ENCODE results near the gene TET1. TPM values are rescaled to one million over a fixed set of nuclear protein-coding genes. Genes with fewer than 3 reads are reported as not detected.

TET1 gene
- total RNA-seq, 1 experiment from 2014 or later, result 53.4 TPM

GRCh38 chr10:68697106-68697505 lies 137.0 kb downstream of the TET1 start:
- peaks cover 0 to 2% (median 0%) of the 10 kb centered on the region in 3 experiments; a peak in 1 of 7 replicates for H3K36me3 Mint-ChIP-seq (ENCODE audit: insufficient read depth in 1 of 3, low read depth in 3 of 3)
- Histone ChIP-seq H2BK12ac (ENCODE audit: insufficient read length, low read depth, low read length) (no peak overlapping the region), H3K9ac (ENCODE audit: extremely low read depth, insufficient read length, low read length) (no peak overlapping the region), H3K4me2 (ENCODE audit: insufficient read depth, insufficient read length, low read length) (no peak overlapping the region), H4K20me1 (ENCODE audit: control insufficient read depth, insufficient read depth, insufficient read length) (no peaks in the 10 kb centered on the region), H3K27ac (ENCODE audit: insufficient read length, low read depth, low read length) (no peak overlapping the region), H3K56ac (ENCODE audit: insufficient read length, low read depth, low read length) (no peak overlapping the region), H2AK5ac (ENCODE audit: insufficient read length, low read length) (no peak overlapping the region), H3T11ph (ENCODE audit: low read length) (no peak overlapping the region), H2BK120ac (ENCODE audit: low read depth, low read length, poor library complexity, severe bottlenecking) (no peak overlapping the region), H3K23ac (ENCODE audit: insufficient read length, low read depth, low read length) (no peak overlapping the region), H2BK20ac (ENCODE audit: low read depth, low read length, poor library complexity, severe bottlenecking) (no peak overlapping the region), H3K4ac (ENCODE audit: low read depth, low read length) (no peak overlapping the region), H3K14ac (ENCODE audit: insufficient read depth, low read length) (no peak overlapping the region), H3K23me2 (ENCODE audit: insufficient read length, low read depth, low read length, poor library complexity, severe bottlenecking) (no peaks in the 10 kb centered on the region), H2BK5ac (ENCODE audit: insufficient read length, low read length) (no peak overlapping the region), H3K9me3 (ENCODE audit: control insufficient read depth, low read depth, low read length) (no peaks in the 10 kb centered on the region), H3K79me1 (ENCODE audit: insufficient read depth, low read depth, low read length, poor library complexity, severe bottlenecking) (no peaks in the 10 kb centered on the region), H2AFZ (ENCODE audit: low read length) (no peak overlapping the region), H3K4me1 (ENCODE audit: insufficient read depth, low read length) (no peaks in the 10 kb centered on the region), H4K5ac (ENCODE audit: insufficient read length, low read depth, low read length) (no peak overlapping the region), H2BK15ac (ENCODE audit: low read depth, low read length) (no peak overlapping the region), H4K8ac (replicated peaks; ENCODE audit: insufficient read length, low read depth, low read length) (no peak overlapping the region), H3K27me3 (ENCODE audit: insufficient read depth, low read length) (no peaks in the 10 kb centered on the region), H4K91ac (ENCODE audit: insufficient read length, low read depth, low read length) (no peak overlapping the region), H3K18ac (ENCODE audit: insufficient read length, low read depth, low read length) (no peak overlapping the region), H3K79me2 (ENCODE audit: insufficient read depth, low read length) (no peaks in the 10 kb centered on the region)
- WGBS (ENCODE audit: extremely low coverage, insufficient read length, low lambda C conversion rate), result no CpG with 5 or more reads among the region's 1 CpG
- TF ChIP-seq, protein P1, sequence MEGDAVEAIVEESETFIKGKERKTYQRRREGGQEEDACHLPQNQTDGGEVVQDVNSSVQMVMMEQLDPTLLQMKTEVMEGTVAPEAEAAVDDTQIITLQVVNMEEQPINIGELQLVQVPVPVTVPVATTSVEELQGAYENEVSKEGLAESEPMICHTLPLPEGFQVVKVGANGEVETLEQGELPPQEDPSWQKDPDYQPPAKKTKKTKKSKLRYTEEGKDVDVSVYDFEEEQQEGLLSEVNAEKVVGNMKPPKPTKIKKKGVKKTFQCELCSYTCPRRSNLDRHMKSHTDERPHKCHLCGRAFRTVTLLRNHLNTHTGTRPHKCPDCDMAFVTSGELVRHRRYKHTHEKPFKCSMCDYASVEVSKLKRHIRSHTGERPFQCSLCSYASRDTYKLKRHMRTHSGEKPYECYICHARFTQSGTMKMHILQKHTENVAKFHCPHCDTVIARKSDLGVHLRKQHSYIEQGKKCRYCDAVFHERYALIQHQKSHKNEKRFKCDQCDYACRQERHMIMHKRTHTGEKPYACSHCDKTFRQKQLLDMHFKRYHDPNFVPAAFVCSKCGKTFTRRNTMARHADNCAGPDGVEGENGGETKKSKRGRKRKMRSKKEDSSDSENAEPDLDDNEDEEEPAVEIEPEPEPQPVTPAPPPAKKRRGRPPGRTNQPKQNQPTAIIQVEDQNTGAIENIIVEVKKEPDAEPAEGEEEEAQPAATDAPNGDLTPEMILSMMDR (conservative IDR thresholded peaks at IDR 0.05), result no peak
- peak overlapping the region in 1 of 3 experiments; percentile 77; a peak in 3 of 7 replicates for H3K27ac Mint-ChIP-seq
- no peaks in the 10 kb centered on the region for H3K27me3 Mint-ChIP-seq (ENCODE audit: low read depth)
- H3K4me3 Mint-ChIP-seq, result no peak overlapping the region
- H3K9me3 Mint-ChIP-seq, result no peaks in the 10 kb centered on the region
- DNase-seq, result no peak
- no peaks in the 10 kb centered on the region for H3K4me1 Mint-ChIP-seq
